A172 (cell line): Measurements from ENCODE around the gene KRTAP5-11. TPM values are rescaled to one million over a fixed set of nuclear protein-coding genes. Genes with fewer than 3 reads are reported as not detected.

Experiments used
- total RNA-seq: library from RNA; depleted of rRNA; stranded (reverse); fragments of >200 nt; shearing (Covaris generic); gene quantifications from 2 replicates; pipeline ENCODE4 v1.2.3, GENCODE V29; 2014; rRNA removed

Gene KRTAP5-11
- total RNA-seq, 1 experiment from 2014 or later = not detected

Other genes starting within 250 kb of the KRTAP5-11 start
- gene DHCR7, start 134.5 kb downstream of the KRTAP5-11 start, total RNA-seq = 43.5 and 82.8 TPM in 2 replicates
- gene NADSYN1, start 129.7 kb downstream of the KRTAP5-11 start, total RNA-seq = 45.1 and 47.3 TPM in 2 replicates
- gene KRTAP5-7, start 55.6 kb downstream of the KRTAP5-11 start, total RNA-seq = not detected in 2 replicates
- not detected in 2 replicates for gene KRTAP5-8, start 44.9 kb downstream of the KRTAP5-11 start, total RNA-seq
- not detected in 2 replicates for gene KRTAP5-9, start 34.5 kb downstream of the KRTAP5-11 start, total RNA-seq
- gene KRTAP5-10, start 17.3 kb downstream of the KRTAP5-11 start, total RNA-seq = not detected in 2 replicates